COLO668 (cell line): ENCODE results near the gene ARPC1A.
A peak's percentile ranks its signal among the peaks of the same experiment; 100 is the strongest.

Source experiments
- DNase-seq: peaks from one replicate; lab custom pipeline; 2025; ENCODE audit not compliant: unreplicated experiment; lab: John Stamatoyannopoulos, UW

Gene ARPC1A

DNA sequence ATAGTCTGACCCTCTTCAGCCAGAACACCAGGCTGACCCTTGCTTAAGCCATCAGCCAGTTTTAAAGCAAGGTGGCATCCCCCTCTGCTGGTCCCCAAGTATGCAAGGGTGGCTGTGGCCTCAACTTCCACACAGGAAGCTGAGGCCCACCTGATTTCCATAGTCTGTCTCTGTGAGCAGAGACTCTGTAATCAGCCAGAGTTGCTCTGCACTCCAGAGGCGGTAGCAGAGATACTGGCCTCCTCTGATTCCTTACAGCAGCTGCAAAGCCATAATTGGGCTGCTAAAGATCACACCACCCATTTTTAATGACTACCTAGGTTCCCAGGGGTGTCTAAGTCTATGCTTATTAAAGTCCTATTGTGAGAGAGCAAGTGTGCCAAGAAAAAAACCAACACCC lies 80.9 kb downstream of the ARPC1A start:
- DNase-seq = no peak

- DNase-seq = peak; percentile 25
Observed at GRCh38 chr7:99407872-99408378, 82.2 kb downstream of the ARPC1A start.

GRCh38 chr7:99408379-99409191 lies 82.9 kb downstream of the ARPC1A start, which contains the start of the genes BUD31 and PDAP1:
BUD31 (plus strand) TSS chr7:99408969; CDS start chr7:99411093, 2,124 bp downstream.
PDAP1 (minus strand) TSS chr7:99408597; CDS start chr7:99408548, 49 bp downstream.
- peak; percentile 93 for DNase-seq

GRCh38 chr7:99409192-99409572 lies 83.5 kb downstream of the ARPC1A start:
- no peak for DNase-seq

DNA sequence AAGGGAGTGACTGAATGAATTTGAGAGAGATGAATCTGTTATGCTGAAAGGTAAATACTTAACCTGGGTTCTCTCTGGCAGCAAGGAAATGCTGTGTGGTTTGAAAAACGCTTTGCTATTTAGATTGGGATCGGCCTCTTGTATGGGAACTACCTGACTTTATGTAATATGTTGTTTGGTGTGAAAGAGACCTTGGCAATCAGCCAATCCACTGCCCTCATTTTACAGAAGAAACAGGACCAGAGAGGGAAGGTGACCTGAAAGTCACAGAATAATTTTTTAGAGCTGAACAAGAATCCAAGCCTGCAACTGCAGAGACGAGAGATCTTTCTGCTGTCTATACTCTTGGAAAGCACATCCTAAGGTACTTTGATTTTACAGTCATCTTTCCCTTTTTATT lies 84.1 kb downstream of the ARPC1A start:
- no peak for DNase-seq

- no peak for DNase-seq
Observed at GRCh38 chr7:99410635-99411034, 84.9 kb downstream of the ARPC1A start.

DNA sequence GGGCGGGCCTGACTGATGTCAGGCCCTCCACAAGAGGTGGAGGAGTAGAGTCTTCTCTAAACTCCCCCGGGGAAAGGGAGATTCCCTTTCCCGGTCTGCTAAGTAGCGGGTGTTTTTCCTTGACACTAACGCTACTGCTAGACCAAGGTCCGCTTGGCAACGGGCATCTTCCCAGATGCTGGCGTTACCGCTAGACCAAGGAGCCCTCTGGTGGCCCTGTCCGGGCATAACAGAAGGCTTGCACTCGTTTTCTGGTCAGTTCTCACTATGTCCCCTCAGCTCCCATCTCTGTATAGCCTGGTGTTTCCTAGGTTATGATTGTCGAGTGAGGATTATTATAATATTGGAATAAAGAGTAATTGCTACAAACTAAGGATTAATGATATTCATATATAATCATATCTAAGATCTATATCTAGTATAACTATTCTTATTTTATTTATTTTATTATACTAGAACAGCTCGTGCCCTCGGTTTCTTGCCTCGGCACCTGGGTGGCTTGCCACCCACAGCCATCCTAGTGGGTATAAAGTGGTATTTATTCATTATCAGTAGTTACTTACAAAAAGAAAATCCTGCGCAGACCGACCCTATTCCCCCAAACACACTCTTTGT lies 89.9 kb downstream of the ARPC1A start:
- DNase-seq = peak; percentile 51
